CD4-positive, alpha-beta T cell (primary cell): ENCODE data around the gene DNPH1. TPM values are rescaled to one million over a fixed set of nuclear protein-coding genes. Genes with fewer than 3 reads are reported as not detected.

Experiments used
- ATAC-seq: fragments of 200-7000 bp; cut with Tn5 transposase; one replicate; pipeline ENCODE4 v1.10.0; 2022; ENCODE audit warnings: mild to moderate bottlenecking; ENCODE audit not compliant: poor library complexity
- CTCF ChIA-PET: fragments of 350-600 bp; sonication (Branson Sonifier 250); formaldehyde crosslinking; loops from one replicate; lab custom pipeline; 2021; ENCODE audit warnings: antibody characterized with exemption, inconsistent platforms; lab: Charles Lee
- POLR2A ChIA-PET: fragments of 350-600 bp; sonication (Branson Sonifier 250); formaldehyde crosslinking; loops from one replicate; lab custom pipeline; 2021; ENCODE audit warnings: antibody characterized with exemption, inconsistent platforms; lab: Charles Lee
- DNase-seq, 14 experiments: peaks; one replicate each; pipeline ENCODE4 v3.0.0-alpha.2; 2013 to 2020; ENCODE audit warnings: mixed read lengths in 2 of 14
- H3K27ac ChIP-seq, 2 donors: one replicate each; pipeline versions ENCODE4 v1.5.1 to v1.7.0; 2013; ENCODE audit warnings: low read length in 2 of 2, low read depth in 1 of 2, mild to moderate bottlenecking in 1 of 2
- H3K27me3 ChIP-seq, 2 experiments: 1 replicate in 1 of 2; 2 replicates in 1 of 2; pipeline versions ENCODE4 v1.6.1 to v1.7.0; 2013; ENCODE audit warnings: low read length in 2 of 2, control low read depth in 1 of 2, mild to moderate bottlenecking in 1 of 2, moderate library complexity in 1 of 2; ENCODE audit not compliant: insufficient read depth in 2 of 2, control insufficient read depth in 1 of 2
- H3K36me3 ChIP-seq: one replicate; pipeline ENCODE4 v1.6.1; 2013; ENCODE audit warnings: low read length, control low read depth; ENCODE audit not compliant: insufficient read depth
- H3K4me1 ChIP-seq: one replicate; pipeline ENCODE4 v1.6.1; 2013; ENCODE audit warnings: low read length, control low read depth; ENCODE audit not compliant: insufficient read depth
- H3K4me3 ChIP-seq: one replicate; pipeline ENCODE4 v1.5.1; 2013; ENCODE audit warnings: mild to moderate bottlenecking, low read length, moderate library complexity
- H3K9me3 ChIP-seq, 2 experiments: 1 replicate in 1 of 2; 2 replicates in 1 of 2; pipeline versions ENCODE4 v1.6.1 to v1.7.0; 2013; ENCODE audit warnings: low read length in 2 of 2, mild to moderate bottlenecking in 2 of 2, control low read depth in 1 of 2, moderate library complexity in 1 of 2; ENCODE audit not compliant: control insufficient read depth in 1 of 2, insufficient read depth in 1 of 2
- H3K27ac Mint-ChIP-seq: one replicate; pipeline ENCODE4 v1.8.0; 2020; ENCODE audit warnings: mixed read lengths
- H3K27me3 Mint-ChIP-seq: one replicate; pipeline ENCODE4 v1.8.0; 2021; ENCODE audit warnings: mixed read lengths
- H3K36me3 Mint-ChIP-seq: one replicate; pipeline ENCODE4 v1.8.0; 2021; ENCODE audit warnings: low read depth, mixed read lengths
- H3K4me1 Mint-ChIP-seq: one replicate; pipeline ENCODE4 v1.8.0; 2021; ENCODE audit warnings: low read depth, mixed read lengths
- H3K4me3 Mint-ChIP-seq: one replicate; pipeline ENCODE4 v1.8.0; 2020; ENCODE audit warnings: mild to moderate bottlenecking, mixed read lengths
- H3K9me3 Mint-ChIP-seq: one replicate; pipeline ENCODE4 v1.8.0; 2020; ENCODE audit warnings: mixed read lengths
- CTCF ChIP-seq: fragments of 200-600 bp; IDR thresholded peaks from one replicate; pipeline ENCODE4 v1.8.0; 2022; ENCODE audit warnings: antibody characterized with exemption, mild to moderate bottlenecking
- intact Hi-C, 2 experiments: fragments of 100-400 bp; cut with DNase I in 1 of 2; cut with micrococcal nuclease in 1 of 2; formaldehyde crosslinking; loops; one replicate each; pipeline versions ENCODE4 v1.15.1 to v1.9.0; 2023 to 2025; cut with DNase I, micrococcal nuclease
- total RNA-seq, 174 experiments: library from RNA in 2 of 174; stranded (reverse) in 2 of 174; gene quantifications; one replicate each; pipeline ENCODE4 v1.2.3 and lab custom pipeline; 2021 to 2026

Gene DNPH1
- total RNA-seq, 2 experiments from 2014 or later: 27.3 to 30.6 TPM

- ATAC-seq (no peak), DNase-seq (no peak)
- intact Hi-C loops: no loop called here
- Mint-ChIP-seq H3K4me1 (no peaks in the 10 kb centered on the region), H3K9me3 (no peaks in the 10 kb centered on the region), H3K36me3 (no peaks in the 10 kb centered on the region), H3K27ac (no peak overlapping the region), H3K27me3 (peaks cover 22% of the 10 kb centered on the region), H3K4me3 (no peak overlapping the region)
- TF ChIP-seq CTCF: no peak
- no peaks in the 10 kb centered on the region for H3K4me1 ChIP-seq
- ChIA-PET POLR2A (no interaction called here), CTCF (no interaction called here)
- H3K27ac ChIP-seq: no peak overlapping the region
- no peaks in the 10 kb centered on the region for H3K9me3 ChIP-seq
- peaks cover 0 to 4% of the 10 kb centered on the region in 2 experiments for H3K27me3 ChIP-seq
- no peaks in the 10 kb centered on the region for H3K36me3 ChIP-seq
- no peak overlapping the region for H3K4me3 ChIP-seq
These were observed 28.9 kb upstream of the DNPH1 start for GRCh38 chr6:43258180-43258579.

- H3K4me3 ChIP-seq: no peak overlapping the region
- ChIA-PET POLR2A (no interaction called here), CTCF (no interaction called here)
- H3K4me1 Mint-ChIP-seq: no peaks in the 10 kb centered on the region
- H3K27me3 ChIP-seq: peaks cover 0 to 4% of the 10 kb centered on the region in 2 experiments
- H3K27me3 Mint-ChIP-seq: peaks cover 29% of the 10 kb centered on the region
- H3K4me1 ChIP-seq: no peaks in the 10 kb centered on the region
- no peak overlapping the region for H3K27ac ChIP-seq
- no peak for DNase-seq
- H3K9me3 ChIP-seq: no peaks in the 10 kb centered on the region
- intact Hi-C loops: no loop called here
- no peak overlapping the region for H3K27ac Mint-ChIP-seq
- no peak for TF ChIP-seq CTCF
- no peaks in the 10 kb centered on the region for H3K36me3 ChIP-seq
- no peaks in the 10 kb centered on the region for H3K9me3 Mint-ChIP-seq
- no peaks in the 10 kb centered on the region for H3K36me3 Mint-ChIP-seq
- H3K4me3 Mint-ChIP-seq: no peak overlapping the region
- ATAC-seq: no peak
These were observed 28.3 kb upstream of the DNPH1 start for GRCh38 chr6:43257367-43258145.

GRCh38 chr6:43256670-43257366 lies 27.5 kb upstream of the DNPH1 start:
- Mint-ChIP-seq H3K4me3 (no peak overlapping the region), H3K4me1 (no peaks in the 10 kb centered on the region), H3K27me3 (peaks cover 31% of the 10 kb centered on the region), H3K36me3 (no peaks in the 10 kb centered on the region), H3K27ac (no peak overlapping the region), H3K9me3 (no peaks in the 10 kb centered on the region)
- no peaks in the 10 kb centered on the region for H3K9me3 ChIP-seq
- peaks cover 0 to 7% of the 10 kb centered on the region in 2 experiments for H3K27me3 ChIP-seq
- ChIA-PET CTCF (no interaction called here), POLR2A (interaction anchor here (0.6 kb wide), 1 partner anchor 28 kb away, joined by 3 read pairs; the partner anchor contains the start of gene DNPH1)
- H3K4me3 ChIP-seq: no peak overlapping the region
- H3K27ac ChIP-seq: no peak overlapping the region
- intact Hi-C loops: no loop called here
- H3K4me1 ChIP-seq: no peaks in the 10 kb centered on the region
- DNase-seq: no peak
- TF ChIP-seq CTCF: no peak
- H3K36me3 ChIP-seq: no peaks in the 10 kb centered on the region
- no peak for ATAC-seq
